ENCODE measurements around the gene RFX4.

- TF ChIP-seq CTCF (IDR thresholded peaks at IDR 0.05) (no peak), POLR2A (IDR thresholded peaks at IDR 0.05) (no peak)
Observed at GRCh38 chr12:106754331-106754730, 171.5 kb downstream of the RFX4 start.

Measured in esophagus squamous epithelium (tissue), 4 donors.